Thyroid gland (tissue), 4 donors: Measurements from ENCODE around the gene HMX3. TPM values are rescaled to one million over a fixed set of nuclear protein-coding genes. Genes with fewer than 3 reads are reported as not detected.
"Not testable (repeated sequence)": the region's sequence is repeated elsewhere in the genome, so short reads cannot be mapped to it uniquely, and the experiment has no call there.

Source experiments
- DNase-seq, 2 donors: peaks; one replicate each; pipeline ENCODE4 v3.0.0-alpha.2; 2019
- H3K27ac ChIP-seq, 3 donors: fragments of 200-600 bp; sonication (generic); 1 replicate in 2 of 3; 2 replicates in 1 of 3; pipeline ENCODE4 v1.5.1; 2016 to 2019; ENCODE audit warnings: mild to moderate bottlenecking in 1 of 3, moderate library complexity in 1 of 3
- H3K27me3 ChIP-seq: fragments of 200-600 bp; sonication (generic); one replicate; pipeline ENCODE4 v1.5.1; 2019
- H3K36me3 ChIP-seq, 2 donors: fragments of 200-600 bp; sonication (generic); one replicate each; pipeline ENCODE4 v1.5.1; 2016 to 2019
- H3K4me1 ChIP-seq, 2 donors: fragments of 200-600 bp; sonication (generic); one replicate each; pipeline ENCODE4 v1.5.1; 2017 to 2019
- H3K4me3 ChIP-seq, 3 donors: fragments of 200-600 bp; sonication (generic); replicated peaks in 1 of 3; 1 replicate in 2 of 3; 2 replicates in 1 of 3; pipeline ENCODE4 v1.5.1; 2016; ENCODE audit warnings: mild to moderate bottlenecking in 1 of 3
- H3K9me3 ChIP-seq: fragments of 200-600 bp; sonication (generic); one replicate; pipeline ENCODE4 v1.5.1; 2017
- POLR2A ChIP-seq, 2 donors: fragments of 450-650 bp; IDR thresholded peaks; one replicate each; pipeline ENCODE4 v1.6.1; 2017; ENCODE audit warnings: antibody characterized with exemption in 2 of 2, mild to moderate bottlenecking in 2 of 2, moderate library complexity in 1 of 2
- WGBS, 2 donors: methylation state at CpG; one replicate each; pipeline ENCODE4 v1.1.5; 2017; 5-methylcytosine and 5-hydroxymethylcytosine counted together
- intact Hi-C: fragments of 100-400 bp; cut with DNase I; formaldehyde crosslinking; loops from one replicate; pipeline ENCODE4 v1.15.1; 2023
- total RNA-seq, 4 donors: library from RNA; depleted of rRNA; stranded (reverse); fragments of >200 nt; gene quantifications; one replicate each; pipeline ENCODE4 v1.2.3, GENCODE V29; 2016
- TF ChIP-seq, protein P1 (sequence below), 6 experiments: fragments of 200-600 bp in 3 of 6; fragments of 450-650 bp in 3 of 6; sonication (generic) in 3 of 6; IDR thresholded peaks; one replicate each; pipeline ENCODE4 v1.5.1; 2016 to 2019; ENCODE audit warnings: antibody characterized with exemption in 6 of 6, mild to moderate bottlenecking in 2 of 6, inconsistent platforms in 1 of 6, moderate library complexity in 1 of 6

HMX3 gene
- total RNA-seq, 4 donors from 2014 or later, result not detected

DNA sequence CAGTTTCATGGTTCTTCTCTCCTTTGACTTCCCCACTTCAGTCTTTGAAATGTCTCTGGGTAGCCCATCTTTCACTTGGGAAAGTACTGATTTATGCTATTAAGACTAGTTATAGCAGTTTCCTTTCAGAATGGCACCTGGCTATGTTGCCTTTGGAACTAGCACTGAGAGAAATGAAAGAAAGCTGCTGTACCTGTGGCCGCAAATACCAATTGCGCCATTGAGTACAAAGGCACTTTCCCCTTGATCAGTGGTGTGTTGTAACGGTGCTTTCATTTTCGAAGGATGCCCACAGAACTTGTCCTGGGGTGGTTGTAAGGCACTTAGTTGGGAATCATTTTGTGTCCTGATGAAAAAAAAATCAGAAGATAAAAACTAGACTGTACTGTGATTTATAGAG lies 35.2 kb downstream of the HMX3 start:
- 96% methylated on average over 4 of the region's 4 CpGs for WGBS, 2 donors
- TF ChIP-seq, protein P1, sequence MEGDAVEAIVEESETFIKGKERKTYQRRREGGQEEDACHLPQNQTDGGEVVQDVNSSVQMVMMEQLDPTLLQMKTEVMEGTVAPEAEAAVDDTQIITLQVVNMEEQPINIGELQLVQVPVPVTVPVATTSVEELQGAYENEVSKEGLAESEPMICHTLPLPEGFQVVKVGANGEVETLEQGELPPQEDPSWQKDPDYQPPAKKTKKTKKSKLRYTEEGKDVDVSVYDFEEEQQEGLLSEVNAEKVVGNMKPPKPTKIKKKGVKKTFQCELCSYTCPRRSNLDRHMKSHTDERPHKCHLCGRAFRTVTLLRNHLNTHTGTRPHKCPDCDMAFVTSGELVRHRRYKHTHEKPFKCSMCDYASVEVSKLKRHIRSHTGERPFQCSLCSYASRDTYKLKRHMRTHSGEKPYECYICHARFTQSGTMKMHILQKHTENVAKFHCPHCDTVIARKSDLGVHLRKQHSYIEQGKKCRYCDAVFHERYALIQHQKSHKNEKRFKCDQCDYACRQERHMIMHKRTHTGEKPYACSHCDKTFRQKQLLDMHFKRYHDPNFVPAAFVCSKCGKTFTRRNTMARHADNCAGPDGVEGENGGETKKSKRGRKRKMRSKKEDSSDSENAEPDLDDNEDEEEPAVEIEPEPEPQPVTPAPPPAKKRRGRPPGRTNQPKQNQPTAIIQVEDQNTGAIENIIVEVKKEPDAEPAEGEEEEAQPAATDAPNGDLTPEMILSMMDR (IDR thresholded peaks at IDR 0.05), result no peak
- TF ChIP-seq POLR2A (IDR thresholded peaks at IDR 0.05), result no peak
- no peak for DNase-seq
- Histone ChIP-seq H3K27me3 (no peaks in the 10 kb centered on the region), H3K4me3 (no peak overlapping the region), H3K4me1 (no peaks in the 10 kb centered on the region), H3K36me3 (peaks cover 0 to 3% of the 10 kb centered on the region in 2 donors), H3K27ac (no peak overlapping the region), H3K9me3 (no peaks in the 10 kb centered on the region)
- intact Hi-C loops, result no loop called here

DNA sequence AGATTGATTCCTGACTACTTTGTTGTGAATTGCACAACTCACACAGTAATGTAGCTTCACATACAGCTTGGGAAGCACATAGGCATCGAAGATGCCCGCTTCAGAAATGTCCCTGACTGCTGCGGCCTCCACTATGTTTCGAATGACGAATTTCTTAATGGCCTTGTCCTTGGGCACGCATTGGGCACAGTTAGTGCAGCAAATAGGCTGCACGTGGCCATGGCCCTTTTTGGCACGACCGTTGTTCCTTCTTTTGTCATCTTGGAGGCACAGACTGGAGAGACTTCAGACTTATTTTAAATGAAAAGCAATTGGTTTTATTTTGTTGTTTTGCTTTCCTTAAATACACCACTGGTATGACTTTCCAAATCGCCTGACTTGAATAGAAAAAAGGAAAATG lies 35.8 kb downstream of the HMX3 start:
- H3K4me3 ChIP-seq, H3K36me3 ChIP-seq, H3K9me3 ChIP-seq, H3K4me1 ChIP-seq, DNase-seq, intact Hi-C loops, H3K27ac ChIP-seq, H3K27me3 ChIP-seq: not testable (repeated sequence)
- 96 to 97% methylated on average over 10 of the region's 10 CpGs for WGBS, 2 donors

DNA sequence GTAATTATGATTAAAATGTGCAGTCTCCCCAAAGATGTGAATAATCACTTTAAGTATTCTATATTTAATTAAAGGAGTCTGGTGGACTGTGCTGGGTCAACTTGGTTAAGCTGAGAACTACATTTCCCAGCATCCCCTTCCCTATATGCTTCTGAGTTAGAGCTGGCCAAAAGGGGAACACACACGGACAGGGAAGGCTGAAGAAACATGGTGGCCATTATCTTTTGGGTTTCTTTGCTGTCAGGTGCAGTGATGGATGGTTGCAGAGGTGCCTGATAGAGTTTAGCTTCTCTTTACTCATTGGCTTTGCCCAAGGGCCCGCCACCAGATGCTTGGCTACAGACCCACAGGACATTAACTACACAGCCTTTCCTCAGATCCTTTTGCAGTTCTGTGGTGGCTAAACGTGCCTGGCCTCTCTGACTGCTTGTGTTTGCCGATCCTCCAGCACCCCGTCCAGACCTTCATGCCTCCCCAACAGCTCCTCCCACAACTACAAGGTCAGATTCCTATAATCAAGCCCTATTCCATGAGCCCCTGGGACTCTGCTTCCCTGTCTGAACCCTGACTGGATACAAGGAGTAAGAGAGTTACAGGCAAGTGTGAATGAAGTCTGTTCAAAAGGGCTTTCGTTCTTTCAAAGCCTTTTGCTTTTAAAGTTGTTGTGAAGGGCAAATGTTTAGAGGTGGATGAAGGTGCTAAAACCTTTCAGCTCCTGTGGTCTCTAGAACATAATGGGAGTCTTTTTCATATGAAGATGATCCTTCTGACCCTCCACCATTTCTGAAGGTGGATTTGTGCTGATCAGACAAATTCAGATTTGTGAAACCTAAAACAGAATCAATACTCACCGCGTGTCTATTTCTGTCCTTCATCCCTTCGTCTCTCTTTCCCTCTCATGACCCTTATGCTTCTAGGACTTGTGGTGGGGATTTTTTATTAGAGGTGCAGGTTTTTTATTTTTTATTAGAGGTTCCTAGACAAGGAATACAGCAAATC lies 39.9 kb downstream of the HMX3 start:
- DNase-seq, result no peak
- TF ChIP-seq, protein P1 (IDR thresholded peaks at IDR 0.05), result no peak
- no peak for TF ChIP-seq POLR2A (IDR thresholded peaks at IDR 0.05)
- H3K36me3 ChIP-seq, result no peaks in the 10 kb centered on the region
- no peak overlapping the region for H3K4me3 ChIP-seq
- no peaks in the 10 kb centered on the region for H3K27me3 ChIP-seq
- H3K27ac ChIP-seq, result no peak overlapping the region
- no peaks in the 10 kb centered on the region for H3K4me1 ChIP-seq
- H3K9me3 ChIP-seq, result no peaks in the 10 kb centered on the region
- WGBS, 2 donors, result 82 to 84% methylated on average over 9 of the region's 9 CpGs
- intact Hi-C loops, result no loop called here

DNA sequence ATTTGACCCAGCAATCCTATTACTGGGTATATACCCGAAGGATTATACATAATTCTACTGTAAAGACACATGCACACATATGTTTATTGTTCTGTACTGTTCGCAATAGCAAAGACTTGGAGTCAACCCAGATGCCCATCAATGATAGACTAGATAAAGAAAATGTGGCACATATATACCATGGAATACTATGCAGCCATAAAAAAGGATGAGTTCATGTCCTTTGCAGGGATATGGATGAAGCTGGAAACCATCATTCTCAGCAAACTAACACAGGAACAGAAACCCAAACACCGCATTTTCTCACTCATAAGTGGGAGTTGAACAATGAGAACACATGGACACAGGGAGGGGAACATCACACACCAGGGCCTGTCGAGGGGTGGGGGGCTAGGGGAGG lies 42.6 kb downstream of the HMX3 start:
- H3K4me3 ChIP-seq, DNase-seq, H3K4me1 ChIP-seq, H3K36me3 ChIP-seq, H3K9me3 ChIP-seq, H3K27me3 ChIP-seq, intact Hi-C loops, H3K27ac ChIP-seq: not testable (repeated sequence)
- 98 to 99% methylated on average over 4 of the region's 4 CpGs for WGBS, 2 donors

DNA sequence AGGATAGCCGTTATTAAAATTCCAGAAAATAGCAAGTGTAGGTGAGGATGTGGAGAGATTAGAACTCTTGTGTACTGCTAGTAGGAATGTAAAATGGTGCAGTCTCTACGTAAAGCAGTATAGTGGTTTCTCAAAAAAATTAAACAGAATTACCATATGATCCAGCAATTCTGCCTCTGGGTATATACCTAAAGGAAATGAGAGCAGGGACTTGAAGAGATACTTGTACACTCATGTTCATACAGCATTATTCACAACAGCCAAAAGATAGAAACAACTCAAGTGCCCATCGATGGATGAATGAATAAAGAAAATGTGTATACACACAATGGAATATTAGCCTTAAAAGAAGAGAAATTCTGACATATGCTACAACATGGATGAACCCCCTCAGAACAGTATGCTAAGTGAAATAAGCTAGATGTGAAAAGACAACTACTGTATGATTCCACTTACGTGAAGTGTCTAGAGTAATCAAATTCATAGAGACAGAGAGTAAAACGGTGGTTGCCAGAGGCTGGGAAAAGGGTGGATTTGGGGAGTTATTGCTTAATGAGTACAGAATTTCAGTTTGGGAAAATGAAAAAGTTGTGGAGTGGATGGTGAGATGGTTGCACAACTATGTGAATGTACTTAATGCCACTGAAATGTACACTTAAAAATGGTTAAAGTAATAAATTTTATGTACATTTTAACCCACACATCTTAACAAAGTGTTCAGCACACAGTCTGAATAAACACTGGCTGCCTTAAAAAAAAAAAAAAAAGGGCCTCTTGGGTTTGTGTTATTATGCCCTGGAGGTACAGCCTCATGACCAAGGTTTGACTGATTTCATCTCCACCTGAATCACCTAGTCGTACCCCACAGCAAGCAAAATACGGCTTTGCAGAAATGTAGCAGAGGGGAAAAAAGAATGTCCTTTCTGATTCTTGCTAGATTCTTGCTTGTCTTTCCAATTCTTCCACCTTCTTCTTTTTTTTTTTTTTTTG lies 44.6 kb downstream of the HMX3 start:
- intact Hi-C loops, result no loop called here
- Histone ChIP-seq H3K4me1 (no peaks in the 10 kb centered on the region), H3K27me3 (no peaks in the 10 kb centered on the region), H3K4me3 (no peak overlapping the region), H3K36me3 (no peaks in the 10 kb centered on the region), H3K27ac (no peak overlapping the region), H3K9me3 (no peaks in the 10 kb centered on the region)
- DNase-seq, result no peak
- TF ChIP-seq POLR2A (IDR thresholded peaks at IDR 0.05), result no peak
- TF ChIP-seq, protein P1 (IDR thresholded peaks at IDR 0.05), result no peak
- 87 to 89% methylated on average over 7 of the region's 7 CpGs for WGBS, 2 donors
